Choroid plexus epithelial cell (primary cell): ENCODE measurements around the gene DEPDC5.

Source experiments
- DNase-seq: peaks from one replicate; pipeline ENCODE4 v3.0.0-alpha.2; 2010; ENCODE audit warnings: low read depth
- H3K4me3 ChIP-seq: 2 replicates; pipeline ENCODE4 v1.5.1; 2011; ENCODE audit warnings: low read depth, mild to moderate bottlenecking, control low read depth, low read length, moderate library complexity
- TF ChIP-seq, protein P1 (sequence below): conservative IDR thresholded peaks from 2 replicates; pipeline ENCODE4 v1.5.1; 2011; ENCODE audit warnings: low read depth, mild to moderate bottlenecking, control low read depth, inconsistent platforms, low read length, moderate library complexity

DEPDC5 gene

DNA sequence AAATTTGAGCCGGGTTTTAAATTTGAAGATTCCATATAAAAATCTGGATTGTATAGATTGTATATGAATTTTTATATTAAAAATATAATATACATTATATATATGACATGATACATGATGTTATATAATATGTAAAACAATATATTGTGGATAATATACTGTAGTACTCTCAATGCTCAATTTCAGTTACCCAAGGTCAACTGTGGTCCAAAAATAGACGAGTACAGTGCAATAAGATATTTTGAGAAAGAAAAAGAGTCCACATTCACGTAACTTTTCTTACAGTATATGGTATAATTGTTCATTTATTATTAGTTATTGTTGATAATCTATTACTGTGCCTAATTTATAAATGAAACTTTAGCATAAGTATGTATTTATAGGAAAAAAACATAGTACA lies 96.3 kb downstream of the DEPDC5 start:
- H3K4me3 ChIP-seq, result no peak overlapping the region
- TF ChIP-seq, protein P1, sequence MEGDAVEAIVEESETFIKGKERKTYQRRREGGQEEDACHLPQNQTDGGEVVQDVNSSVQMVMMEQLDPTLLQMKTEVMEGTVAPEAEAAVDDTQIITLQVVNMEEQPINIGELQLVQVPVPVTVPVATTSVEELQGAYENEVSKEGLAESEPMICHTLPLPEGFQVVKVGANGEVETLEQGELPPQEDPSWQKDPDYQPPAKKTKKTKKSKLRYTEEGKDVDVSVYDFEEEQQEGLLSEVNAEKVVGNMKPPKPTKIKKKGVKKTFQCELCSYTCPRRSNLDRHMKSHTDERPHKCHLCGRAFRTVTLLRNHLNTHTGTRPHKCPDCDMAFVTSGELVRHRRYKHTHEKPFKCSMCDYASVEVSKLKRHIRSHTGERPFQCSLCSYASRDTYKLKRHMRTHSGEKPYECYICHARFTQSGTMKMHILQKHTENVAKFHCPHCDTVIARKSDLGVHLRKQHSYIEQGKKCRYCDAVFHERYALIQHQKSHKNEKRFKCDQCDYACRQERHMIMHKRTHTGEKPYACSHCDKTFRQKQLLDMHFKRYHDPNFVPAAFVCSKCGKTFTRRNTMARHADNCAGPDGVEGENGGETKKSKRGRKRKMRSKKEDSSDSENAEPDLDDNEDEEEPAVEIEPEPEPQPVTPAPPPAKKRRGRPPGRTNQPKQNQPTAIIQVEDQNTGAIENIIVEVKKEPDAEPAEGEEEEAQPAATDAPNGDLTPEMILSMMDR, result no peak
- DNase-seq, result no peak

GRCh38 chr22:31852691-31853421 lies 99.0 kb downstream of the DEPDC5 start:
- TF ChIP-seq, protein P1, result no peak
- no peak for DNase-seq
- no peak overlapping the region for H3K4me3 ChIP-seq

DNA sequence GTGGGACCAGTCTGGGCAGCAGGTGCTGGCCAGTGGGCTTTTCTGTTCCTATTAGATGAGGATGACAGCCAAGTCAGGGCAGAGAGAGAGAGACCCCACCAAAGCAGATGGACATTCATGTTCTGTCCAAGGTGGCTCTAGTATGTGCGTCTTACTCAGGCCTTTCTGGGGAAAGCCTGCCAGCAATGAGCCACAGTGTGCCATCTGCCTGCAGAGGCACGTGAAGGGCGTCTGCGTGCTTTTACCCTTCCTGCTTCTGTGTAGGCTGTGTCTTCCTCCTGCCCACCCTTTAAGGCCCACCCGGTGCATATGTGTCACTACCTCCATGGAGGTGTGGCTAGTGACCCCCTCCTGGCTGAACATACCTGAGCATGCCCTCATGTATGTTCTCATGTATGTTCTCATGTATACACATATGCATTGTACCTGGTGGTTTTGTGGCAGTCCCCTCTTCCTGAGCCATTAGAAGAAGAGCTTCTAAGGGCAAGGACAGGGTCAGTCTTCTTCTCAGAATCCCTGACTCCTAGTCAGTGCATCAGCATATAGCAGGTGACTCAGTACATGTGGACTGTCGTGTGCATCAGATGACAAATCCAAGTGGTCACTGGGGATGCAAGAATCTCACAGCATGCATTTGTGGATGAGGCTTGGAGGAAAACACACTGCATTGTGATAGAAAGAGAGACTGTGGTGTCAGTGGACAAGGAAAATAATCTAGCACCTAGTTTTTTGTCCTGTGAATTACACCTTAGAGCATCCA lies 100.1 kb downstream of the DEPDC5 start:
- no peak for DNase-seq
- no peak overlapping the region for H3K4me3 ChIP-seq
- TF ChIP-seq, protein P1, result no peak

DNA sequence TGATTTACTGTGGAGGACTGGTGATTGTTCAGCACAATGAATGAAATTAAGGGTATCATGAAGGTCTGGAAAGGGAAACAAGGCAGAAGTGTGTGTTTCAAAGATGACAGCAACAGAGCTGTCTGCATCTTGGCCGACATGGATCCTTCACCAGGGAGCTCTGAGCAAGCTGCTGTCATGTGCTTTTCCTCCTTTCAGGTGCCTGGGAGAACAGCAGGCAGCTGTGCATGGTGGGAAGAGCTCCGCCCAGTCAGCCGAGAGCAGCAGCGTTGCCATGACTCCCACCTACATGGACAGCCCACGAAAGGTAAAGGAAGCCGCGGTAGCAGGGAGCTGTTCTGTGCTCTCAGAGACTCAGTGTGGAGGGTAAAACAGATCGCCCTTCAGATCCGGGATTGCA lies 103.4 kb downstream of the DEPDC5 start:
- no peak overlapping the region for H3K4me3 ChIP-seq
- TF ChIP-seq, protein P1, result no peak
- DNase-seq, result no peak

DNA sequence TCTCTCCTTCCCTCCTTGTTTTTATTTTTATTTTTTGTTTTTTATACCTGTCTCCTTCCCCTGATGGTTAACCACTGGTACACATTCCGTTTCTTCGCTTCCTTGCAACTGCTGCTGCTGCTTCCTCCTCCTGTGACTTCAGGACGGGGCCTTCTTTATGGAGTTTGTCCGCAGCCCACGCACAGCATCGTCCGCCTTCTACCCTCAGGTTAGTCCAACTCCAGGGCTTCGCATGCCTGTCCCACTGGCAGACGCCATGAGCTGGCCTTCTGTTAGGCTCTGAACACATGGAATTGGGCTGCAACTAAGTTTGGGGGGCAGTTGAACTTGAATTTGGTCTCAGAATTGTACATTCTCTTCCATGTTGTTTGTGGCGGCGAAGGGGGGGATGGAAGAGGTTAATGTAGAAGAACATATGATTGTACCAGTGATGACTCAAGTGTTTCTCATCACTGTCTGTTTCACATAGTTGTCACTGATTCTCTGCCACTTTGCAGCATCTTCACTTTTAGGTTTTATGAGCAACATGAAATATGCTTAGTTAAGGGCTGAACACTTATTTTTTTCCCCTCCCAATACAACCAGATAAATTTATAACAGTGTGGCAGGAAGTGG lies 107.5 kb downstream of the DEPDC5 start:
- DNase-seq, result no peak
- TF ChIP-seq, protein P1, result no peak
- no peak overlapping the region for H3K4me3 ChIP-seq

DNA sequence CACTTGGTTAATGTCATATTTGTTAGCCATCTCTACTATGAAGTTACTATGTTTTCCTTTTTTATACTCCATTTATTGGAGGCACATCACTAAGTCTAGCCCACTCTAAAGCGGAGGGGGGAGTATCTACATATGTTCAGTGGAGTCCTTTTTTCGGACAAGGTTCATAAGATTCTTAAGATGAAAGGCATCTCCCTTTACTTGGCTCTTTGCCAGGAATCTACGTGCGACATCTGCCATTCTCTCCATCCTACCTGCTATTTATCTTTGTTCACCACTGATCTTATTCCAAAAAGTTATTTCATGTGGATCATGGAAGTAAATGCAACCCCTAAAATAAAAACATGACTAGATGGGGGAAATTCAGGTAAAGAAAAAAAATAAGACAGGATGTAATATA lies 113.1 kb downstream of the DEPDC5 start:
- DNase-seq, result no peak
- no peak overlapping the region for H3K4me3 ChIP-seq
- TF ChIP-seq, protein P1, result no peak
